Stimulated activated CD4-positive, alpha-beta T cell treated with anti-CD3 and anti-CD28 coated beads, Interleukin-1b, Interleukin-23, amount 100 ng/mL, for 48 hours (primary cell): ENCODE data around the gene SLC5A8.

ENCODE experiments used
- DNase-seq: peaks from one replicate; pipeline ENCODE4 v3.0.0-alpha.2; 2020

The SLC5A8 gene, protein sequence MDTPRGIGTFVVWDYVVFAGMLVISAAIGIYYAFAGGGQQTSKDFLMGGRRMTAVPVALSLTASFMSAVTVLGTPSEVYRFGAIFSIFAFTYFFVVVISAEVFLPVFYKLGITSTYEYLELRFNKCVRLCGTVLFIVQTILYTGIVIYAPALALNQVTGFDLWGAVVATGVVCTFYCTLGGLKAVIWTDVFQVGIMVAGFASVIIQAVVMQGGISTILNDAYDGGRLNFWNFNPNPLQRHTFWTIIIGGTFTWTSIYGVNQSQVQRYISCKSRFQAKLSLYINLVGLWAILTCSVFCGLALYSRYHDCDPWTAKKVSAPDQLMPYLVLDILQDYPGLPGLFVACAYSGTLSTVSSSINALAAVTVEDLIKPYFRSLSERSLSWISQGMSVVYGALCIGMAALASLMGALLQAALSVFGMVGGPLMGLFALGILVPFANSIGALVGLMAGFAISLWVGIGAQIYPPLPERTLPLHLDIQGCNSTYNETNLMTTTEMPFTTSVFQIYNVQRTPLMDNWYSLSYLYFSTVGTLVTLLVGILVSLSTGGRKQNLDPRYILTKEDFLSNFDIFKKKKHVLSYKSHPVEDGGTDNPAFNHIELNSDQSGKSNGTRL

DNA sequence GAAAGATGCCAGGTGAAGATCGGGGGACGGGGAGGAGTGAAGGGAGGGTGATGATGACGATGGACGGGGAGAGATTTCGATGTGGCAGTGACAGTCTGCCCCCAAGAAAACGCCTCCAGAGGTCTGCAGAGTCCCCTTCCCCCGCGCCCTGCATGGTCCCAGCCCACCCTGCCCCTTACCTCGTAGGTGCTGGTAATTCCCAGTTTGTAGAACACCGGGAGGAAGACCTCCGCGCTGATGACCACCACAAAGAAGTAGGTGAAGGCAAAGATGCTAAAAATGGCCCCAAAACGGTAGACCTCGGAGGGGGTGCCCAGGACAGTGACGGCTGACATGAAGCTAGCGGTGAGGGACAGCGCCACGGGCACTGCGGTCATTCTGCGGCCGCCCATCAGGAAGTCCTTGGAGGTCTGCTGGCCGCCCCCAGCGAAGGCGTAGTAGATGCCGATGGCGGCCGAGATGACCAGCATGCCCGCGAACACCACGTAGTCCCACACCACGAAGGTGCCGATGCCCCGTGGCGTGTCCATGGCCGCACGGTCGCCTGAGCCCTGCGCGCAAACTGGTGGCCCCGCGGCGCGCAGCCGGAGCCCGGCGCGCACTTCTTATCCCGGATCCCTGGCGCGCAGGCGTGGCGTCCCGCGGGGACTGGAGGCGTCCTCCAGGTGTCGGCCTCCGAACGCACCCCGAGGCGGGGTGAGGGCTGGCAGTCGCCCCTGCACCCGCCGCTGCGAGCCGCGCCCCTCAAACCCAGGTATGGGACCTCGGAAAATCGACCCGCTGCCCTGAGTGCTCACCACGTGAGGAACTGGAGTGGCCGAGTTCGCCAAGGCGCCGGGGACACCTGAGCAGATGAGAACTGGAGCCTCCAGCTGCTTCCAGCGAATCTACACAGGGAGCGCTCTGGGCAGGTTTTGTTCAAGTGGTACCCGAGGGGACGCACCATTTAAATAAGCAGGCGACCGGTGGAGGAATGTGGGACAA lies at the start of gene SLC5A8:
TSS of gene SLC5A8 (minus strand) at position 920 of the 984 bp plus-strand sequence. CDS start at position 530, 390 bp downstream.
- no peak for DNase-seq

DNA sequence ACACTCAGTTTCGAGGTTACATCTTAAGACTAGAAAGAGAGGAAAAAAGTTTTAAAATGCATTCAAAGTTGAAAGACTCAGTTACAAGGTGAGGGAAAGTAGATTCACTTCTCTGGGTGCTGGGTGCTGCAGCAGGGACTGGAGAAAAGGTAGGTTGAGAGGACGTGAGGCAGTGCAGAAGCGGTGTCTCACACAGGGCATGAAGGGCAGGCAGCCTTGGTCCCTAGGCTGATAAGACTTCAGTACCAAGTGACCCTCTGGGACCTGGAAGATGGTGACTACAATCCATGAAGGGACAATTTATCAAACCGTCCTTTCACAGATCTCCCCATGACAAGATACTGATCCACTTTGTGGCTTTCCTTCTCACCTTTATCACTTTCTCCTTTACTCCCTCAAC lies 47.3 kb upstream of the SLC5A8 start:
- DNase-seq: no peak

DNA sequence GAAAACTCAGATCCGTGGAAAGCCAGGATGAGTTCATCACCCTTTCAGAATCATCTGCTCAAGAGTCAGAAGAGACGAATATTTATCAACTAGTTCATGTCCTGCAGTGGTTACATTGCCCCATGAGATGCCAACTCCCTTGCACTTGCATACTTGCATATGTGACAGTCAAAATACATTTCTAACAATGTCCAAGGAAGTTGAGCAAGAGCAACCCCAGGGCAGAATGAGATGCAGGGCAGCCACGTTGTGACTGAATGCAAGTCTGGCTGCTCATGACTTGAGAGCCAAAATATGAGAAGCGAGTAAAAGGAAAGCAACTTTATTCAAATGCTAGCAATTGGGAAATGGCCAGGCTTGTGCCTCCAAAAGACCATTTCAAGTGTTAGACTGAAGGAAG lies 46.2 kb upstream of the SLC5A8 start:
- DNase-seq: no peak

DNA sequence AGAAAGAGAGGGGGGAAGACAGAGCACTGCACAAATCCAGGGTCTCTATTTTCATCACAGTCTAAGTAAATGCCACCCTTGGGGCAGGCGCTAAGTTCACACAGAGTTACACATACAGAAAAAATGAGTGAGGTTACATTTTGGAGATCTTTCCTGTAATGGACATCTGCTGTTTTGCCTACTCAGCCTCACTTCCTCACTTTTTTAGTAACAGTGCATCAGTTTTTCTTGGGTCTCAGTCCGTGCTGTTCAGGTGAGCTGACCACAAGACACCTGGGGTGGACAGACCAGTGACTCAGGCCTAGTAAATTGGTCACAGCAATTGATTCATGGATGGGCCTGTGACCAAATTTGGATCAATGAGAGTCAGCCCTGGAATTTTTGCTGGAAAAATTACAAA lies 33.6 kb upstream of the SLC5A8 start:
- no peak for DNase-seq

DNA sequence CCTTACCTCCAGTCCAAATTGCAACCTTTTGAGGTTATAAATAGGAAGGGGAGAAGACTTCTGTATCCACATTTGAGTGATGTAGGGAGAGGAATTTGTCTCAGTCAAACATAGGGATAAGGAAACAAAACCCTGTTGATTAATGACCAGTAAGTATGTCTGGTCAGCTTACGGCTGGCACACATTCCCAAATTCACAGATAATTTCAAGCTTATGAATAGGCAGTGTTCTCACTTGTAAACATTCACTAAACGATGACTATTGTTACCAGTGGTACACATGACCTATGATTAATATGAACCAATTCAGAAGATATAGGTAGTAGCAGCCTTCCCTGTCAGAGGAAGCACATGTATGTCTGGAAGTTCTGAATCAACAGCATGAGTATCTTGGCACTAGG lies 33.0 kb upstream of the SLC5A8 start:
- DNase-seq: no peak

DNA sequence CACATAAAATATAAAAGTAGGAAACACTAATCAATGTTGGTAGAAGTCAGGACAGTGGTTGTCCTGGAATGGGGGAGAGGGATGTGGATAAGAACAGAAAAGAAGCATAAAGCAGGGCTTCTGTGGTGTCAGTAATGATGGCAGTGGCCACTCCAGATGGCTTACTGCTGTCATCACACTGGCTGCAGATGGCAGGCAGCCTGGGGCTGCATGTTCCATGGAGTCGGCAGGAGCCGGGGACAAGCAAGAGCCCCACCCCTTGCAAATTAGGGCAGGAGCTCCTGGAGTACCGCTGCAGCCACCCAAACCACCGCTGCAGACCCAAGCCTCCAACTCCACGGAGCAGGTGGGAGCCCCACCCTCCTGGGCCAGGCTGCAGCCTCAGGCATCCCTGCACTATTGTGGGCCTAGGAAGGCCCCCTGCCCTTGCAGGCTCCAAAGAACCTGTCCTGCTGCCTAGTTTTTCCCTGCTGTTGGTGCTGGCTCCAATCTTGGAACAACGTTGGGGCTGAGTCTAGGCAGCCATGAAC lies 28.8 kb upstream of the SLC5A8 start:
- no peak for DNase-seq

DNA sequence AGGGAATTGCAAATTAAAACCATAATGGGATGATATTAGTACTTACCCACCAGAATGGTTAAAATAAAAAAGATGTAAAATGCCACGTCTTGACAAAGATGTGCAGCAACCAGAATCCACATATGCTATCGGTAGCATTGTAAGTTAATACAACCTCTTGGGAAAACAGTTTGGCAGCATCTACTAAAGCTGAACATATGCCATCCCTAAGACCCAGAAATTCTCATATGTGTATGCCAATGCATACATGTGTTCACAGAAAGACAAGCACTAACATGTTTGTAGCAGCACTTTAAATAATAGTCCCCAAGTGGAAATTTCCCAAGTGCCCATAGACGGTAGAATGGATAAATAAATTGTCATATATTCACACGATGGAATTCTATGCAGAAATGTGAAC lies 28.3 kb upstream of the SLC5A8 start:
- no peak for DNase-seq

DNA sequence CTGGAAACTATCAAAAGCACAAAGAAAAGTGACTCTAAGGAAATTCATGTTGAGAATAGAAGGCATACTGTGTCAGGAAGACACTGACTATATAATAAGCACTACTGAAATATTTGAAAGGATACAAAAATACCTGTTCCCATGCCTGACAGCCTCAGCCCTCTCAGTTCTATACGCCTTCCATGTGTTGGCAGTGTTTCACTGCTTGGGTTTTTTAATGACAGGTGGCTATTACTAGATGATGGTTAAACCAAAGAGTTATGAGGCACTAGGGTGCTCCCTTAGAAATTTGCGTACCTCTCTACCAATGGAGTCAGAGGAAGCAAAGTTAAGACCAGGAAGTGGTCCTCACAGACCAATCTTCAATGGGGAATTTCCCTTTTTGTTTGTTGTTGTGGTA lies 25.6 kb upstream of the SLC5A8 start:
- DNase-seq: no peak

DNA sequence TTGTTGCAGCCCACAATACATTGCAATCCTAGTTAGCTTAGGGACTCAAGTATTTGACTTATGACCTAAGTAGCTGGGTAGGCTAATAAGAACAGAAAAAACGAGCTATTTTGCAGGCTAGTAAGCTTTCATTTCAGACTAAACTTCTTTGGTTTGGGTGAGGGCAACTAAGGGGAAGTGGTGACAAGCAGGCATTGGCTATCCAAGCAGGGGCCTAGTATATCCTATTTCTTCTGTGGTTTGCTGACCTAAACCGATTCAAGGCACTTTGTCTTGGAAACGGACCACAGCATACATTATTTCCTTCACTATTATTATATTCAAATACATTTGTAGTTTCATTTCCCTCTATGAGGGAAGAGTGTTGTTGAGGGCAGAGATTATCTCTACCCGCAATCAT lies 21.6 kb upstream of the SLC5A8 start:
- no peak for DNase-seq

DNA sequence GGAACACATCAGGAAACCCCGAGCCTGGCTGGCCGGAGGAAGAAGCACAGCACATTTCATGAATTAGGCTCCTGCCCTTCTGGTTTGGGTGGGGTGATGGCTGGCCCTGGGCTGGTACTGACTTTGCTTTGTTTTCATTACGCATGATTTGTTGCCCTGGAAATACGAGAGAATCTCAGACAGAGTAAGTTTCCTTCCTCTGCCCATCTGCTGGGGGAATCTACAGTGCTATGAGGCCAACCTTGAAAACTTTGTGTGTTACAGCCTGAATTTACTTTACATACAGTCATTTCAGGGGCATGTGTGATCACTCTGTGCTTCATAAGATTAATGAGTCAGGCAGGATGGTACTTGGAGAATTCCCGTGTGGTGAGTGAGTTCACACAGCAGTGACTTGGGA lies 20.5 kb upstream of the SLC5A8 start:
- DNase-seq: no peak

DNA sequence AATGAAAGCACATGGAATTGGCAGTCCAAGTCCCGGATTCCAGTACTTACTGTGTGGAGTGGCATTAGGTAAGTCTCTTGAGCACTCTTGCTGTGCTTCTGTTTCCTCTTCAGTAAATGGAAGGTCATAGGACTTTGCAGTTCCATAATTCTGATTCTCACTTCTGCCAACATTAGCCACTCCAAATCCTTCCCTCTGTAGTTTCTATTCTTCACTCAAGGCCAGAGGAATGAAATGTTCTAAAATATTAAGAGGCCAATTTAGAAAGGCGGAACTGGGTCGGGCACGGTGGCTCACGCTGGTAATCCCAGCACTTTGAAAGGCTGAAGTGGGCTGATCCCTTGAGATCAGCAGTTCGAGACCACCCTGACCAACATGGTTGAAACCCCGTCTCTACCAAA lies 19.8 kb upstream of the SLC5A8 start:
- DNase-seq: no peak

DNA sequence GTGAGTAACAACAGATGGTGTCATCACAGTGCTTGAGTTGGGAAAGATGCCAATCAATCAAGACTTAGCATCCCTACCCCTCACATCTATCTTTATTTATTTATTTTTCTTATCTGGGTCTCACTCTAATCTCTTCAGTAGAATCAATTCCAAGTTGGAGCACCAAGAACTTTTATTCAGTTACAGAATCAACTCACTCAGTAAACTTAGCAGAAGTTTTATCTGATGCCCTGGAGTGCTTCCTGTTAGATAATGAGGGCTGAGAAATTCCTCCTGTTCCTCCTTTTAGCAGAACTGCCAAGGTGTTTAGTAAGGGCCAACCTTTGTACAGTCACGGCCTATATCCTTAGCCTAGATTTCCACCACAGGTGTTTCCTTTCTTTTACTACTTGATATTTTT lies 11.3 kb upstream of the SLC5A8 start:
- no peak for DNase-seq

DNA sequence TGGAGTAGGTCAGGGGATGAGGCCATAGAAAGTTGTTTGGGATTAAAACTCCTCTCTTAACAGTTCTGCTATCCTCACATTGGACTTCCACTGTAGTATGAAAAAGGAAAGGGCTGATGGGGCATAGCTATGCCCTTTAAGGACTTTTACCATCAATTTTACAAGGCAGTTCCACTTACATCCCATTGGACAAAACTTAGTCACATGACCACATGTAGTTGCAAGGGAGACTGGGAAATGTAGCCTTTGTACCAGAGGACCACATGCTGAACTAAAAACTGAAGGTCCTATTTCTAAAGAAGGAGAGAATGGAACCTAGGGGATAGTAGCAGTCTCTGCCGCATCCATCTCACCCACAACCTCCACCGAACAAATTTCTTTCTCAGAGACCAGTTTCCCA lies 6.8 kb upstream of the SLC5A8 start:
- DNase-seq: no peak

DNA sequence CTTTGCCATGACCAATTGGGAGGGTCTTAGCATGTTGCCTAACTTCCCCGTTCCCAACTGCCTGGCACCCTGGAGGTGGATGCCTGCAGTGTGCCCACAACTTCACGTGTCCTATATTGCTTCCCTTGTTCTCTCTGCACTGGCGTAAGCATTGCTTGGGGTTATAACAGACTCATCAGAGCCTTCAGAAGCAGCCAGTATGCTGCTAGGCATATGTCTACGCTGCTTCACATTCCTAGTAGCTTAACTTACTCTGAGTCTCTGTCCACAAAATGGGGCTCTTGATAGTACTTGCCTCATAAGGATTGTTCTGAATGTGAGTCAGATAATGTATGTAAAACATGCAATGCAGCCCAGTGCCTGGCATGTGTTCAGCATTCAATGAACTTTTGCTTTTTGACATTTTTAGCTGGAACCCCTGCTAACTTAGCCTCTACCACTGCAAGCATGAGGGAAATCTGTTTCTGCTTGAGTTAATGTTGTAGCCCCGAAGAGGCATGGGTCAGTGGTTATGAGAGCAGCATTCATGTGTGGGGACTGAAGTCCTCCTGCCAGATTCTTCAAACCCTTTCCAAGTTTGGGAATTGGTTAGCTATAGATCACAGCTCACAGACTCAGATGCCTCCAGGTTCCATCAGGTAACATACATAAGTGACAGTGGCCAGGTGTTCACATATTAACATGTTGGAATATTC lies 2.8 kb downstream of the SLC5A8 start:
- DNase-seq: no peak

DNA sequence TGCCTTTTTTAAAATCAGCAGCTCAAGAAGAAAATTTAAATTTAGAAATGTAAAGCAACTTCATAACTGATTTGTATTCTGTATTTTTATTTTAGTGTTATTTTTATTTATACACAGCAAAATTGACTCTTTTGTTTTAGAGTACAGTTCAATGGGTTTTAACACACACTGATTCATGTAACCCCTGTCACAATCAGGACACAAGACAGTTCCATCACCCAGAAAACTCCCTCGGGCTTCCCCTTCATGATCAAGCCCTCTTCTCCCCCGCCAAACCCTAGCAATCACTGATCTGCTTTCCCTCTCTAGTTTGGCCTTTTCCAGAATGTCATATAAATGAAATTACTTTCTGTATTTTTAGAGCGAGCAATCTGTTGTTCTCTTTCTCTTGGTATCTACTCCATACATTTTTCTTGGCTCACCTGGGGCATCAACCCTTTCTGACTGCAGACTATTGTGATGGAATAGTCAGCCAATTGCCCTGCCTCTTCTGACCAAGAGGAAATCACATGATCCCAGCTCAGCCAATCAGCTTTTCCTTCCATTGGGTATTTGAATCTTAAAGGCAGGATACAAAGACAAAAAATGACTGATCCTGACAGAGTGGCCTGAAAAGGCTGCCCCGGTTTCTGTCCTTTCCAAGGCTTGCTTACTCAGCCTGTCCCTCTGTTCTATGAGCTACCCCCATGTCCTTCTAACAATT lies 5.3 kb downstream of the SLC5A8 start:
- DNase-seq: no peak

DNA sequence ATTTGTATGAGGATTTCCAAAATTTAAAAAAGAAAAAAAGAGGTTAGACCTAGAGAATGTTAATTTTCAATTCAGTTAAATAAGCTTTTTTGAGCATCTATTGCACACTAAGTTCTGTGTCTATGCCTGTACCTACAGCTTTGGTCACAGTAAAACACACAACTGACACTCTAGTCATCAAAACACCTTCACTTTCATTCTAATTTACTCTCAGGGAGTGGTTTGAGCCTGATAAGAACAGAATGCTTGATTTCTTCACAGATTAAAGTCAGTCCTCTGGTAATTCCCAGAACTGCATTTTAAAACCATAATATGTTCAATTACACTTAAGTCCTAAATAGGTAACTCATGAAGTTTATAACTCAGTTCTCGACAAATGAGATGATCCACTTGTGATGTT lies 9.2 kb downstream of the SLC5A8 start:
- no peak for DNase-seq

DNA sequence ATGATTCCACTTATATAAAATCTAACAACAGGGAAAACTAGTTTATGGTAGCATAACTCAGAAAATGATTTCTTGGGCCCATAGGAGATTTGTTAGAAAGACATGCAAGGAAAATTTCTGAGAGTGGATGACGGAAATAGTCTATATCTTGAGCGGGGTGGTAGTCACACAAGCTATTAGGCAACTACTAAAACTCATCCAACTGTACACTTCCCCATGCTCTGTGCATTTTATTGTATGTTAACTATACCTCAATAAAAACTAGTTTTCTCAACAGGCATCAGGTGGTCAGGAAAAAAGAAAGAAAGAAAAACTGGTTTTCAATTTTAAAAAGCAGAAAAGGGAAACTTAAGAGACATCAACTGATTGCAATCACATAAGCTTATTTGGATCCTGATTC lies 9.9 kb downstream of the SLC5A8 start:
- DNase-seq: no peak

DNA sequence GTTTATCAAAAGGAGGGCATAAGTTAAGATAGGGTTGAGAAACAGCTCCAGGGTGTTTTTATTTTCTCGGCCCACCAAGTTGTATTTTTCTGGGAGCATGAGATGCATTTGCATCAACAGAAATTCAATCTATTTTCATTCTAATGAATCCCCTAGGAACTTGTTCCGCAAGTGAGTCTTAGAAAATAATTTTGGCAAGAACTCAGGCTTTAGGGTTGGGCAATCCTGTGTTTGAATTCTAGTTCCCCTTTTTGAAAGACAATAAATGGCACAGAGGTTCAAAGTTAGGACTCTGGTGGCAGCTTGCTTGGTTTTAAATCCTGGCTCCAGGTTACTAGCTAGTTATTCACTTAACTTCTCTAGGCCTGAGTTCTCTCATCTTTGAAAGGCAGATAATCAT lies 23.7 kb downstream of the SLC5A8 start:
- DNase-seq: no peak

DNA sequence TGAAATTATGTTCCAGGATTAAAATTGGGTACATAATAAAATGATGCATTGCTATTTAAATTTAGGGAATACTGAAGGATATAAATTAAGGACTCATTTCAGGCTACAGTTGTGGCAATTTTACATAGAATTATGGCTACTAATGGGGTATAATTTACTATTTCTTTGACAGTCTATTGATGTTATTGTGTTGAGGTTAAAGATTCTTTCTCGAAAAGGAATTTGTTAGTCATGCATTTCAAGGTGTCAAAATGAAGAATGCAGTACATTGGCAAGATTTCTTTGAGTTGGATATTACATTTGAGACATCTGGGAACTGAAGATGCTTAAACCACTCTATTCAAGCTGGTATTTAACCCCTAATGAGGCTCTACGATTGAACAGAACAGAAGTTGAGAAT lies 28.3 kb downstream of the SLC5A8 start:
- no peak for DNase-seq

DNA sequence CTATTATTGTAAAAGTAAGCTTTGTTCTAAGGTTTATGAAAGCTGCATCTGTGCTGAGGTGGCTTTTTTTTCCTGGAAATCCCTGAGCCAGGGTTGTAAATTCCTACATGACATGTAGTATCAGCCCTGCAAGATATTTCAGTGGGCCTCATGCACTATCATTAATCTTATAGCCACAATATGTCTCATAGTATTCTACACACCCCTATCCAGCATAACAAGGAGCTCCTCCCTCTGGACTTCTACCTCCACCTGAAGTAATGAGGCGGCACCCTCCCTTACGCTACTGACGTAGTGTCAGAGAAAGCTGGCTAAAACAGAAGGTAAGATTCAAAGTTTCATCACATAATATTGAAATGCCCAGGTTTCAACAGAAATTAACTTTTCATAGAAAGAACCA lies 35.5 kb downstream of the SLC5A8 start:
- DNase-seq: no peak

DNA sequence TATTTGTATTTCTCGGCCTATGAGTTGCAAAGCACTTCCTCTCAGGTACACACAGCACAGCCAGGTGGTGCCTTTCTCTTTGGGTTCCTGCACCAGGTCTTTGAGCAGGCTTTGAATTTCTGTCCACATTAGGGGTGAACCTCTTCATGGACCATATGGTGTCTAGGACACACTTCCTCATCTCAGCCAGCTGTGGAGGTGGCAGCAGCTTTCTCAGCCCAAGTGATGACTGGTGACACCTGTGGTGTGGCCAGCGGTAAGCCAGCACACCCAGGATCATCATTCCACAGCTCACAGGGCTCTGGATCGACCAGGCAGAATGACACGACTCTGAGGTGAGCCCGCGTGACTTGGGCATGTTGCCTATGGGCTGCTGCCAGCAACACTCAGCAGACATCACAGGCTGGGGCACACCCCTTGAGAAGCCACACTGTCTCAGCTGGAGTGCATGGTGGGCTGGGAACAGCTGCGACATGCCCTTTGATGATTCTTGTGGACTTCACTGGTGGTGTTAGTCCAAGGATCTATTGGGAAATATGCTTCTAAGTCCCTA lies 36.8 kb downstream of the SLC5A8 start:
- no peak for DNase-seq

DNA sequence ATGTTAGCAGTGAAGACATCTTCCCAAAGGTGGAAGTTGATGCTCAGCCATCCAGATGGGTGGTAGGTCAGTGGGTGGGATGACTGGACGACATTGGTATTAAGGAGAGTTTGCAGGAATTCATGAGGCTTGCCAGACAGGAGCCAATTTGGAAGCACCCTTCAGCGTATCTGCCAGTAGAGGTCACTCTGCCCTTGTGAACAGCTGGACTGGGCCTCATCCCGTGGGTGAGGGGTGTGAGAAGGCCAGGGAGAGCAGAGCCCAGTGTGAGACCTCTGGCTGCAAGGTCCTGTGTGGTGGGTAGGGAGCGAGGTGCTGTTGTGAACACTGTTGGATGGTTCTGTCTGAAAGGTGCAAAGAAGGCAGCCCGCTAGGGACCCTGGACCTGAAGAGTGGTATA lies 37.7 kb downstream of the SLC5A8 start:
- DNase-seq: no peak
